K562 (cell line): ENCODE measurements around the gene CDC27. TPM values are rescaled to one million over a fixed set of nuclear protein-coding genes. Genes with fewer than 3 reads are reported as not detected.

Experiments used
- ARID1B ChIP-seq: fragments of 450-650 bp; IDR thresholded peaks from 2 replicates; pipeline ENCODE4 v1.6.1; 2016; ENCODE audit warnings: antibody characterized with exemption, mild to moderate bottlenecking, inconsistent platforms
- BCLAF1 ChIP-seq, 2 experiments: fragments of 450-650 bp in 1 of 2; IDR thresholded peaks; 2 replicates each; pipeline ENCODE4 v1.6.1; 2011 to 2017; ENCODE audit warnings: low read depth in 2 of 2, antibody characterized with exemption in 1 of 2, borderline replicate concordance in 1 of 2, low read length in 1 of 2, mild to moderate bottlenecking in 1 of 2, mixed read lengths in 1 of 2; ENCODE audit not compliant: control insufficient read depth in 1 of 2
- CTBP1 ChIP-seq: fragments of 450-650 bp; IDR thresholded peaks from 2 replicates; pipeline ENCODE4 v1.6.1; 2016; ENCODE audit warnings: borderline replicate concordance
- ESRRA ChIP-seq: fragments of 450-650 bp; IDR thresholded peaks from 2 replicates; pipeline ENCODE4 v1.6.1; 2014; ENCODE audit warnings: low read depth, mild to moderate bottlenecking, moderate library complexity, borderline replicate concordance
- FIP1L1 ChIP-seq: fragments of 200-400 bp; formaldehyde crosslinking; IDR thresholded peaks from 2 replicates; pipeline ENCODE4 v1.6.1; 2018; ENCODE audit warnings: mild to moderate bottlenecking, low read depth, low read length; ENCODE audit not compliant: poor library complexity, severe bottlenecking
- HDAC1 ChIP-seq, 2 experiments: fragments of 450-650 bp; IDR thresholded peaks; 2 replicates each; pipeline ENCODE4 v1.6.1; 2016 to 2017; ENCODE audit warnings: inconsistent platforms in 1 of 2, mild to moderate bottlenecking in 1 of 2, moderate library complexity in 1 of 2
- HMBOX1 ChIP-seq: sonication (generic); IDR thresholded peaks from 2 replicates; pipeline ENCODE4 v1.6.1; 2016
- KDM1A ChIP-seq, 2 experiments: fragments of 450-650 bp; IDR thresholded peaks; 2 replicates each; pipeline ENCODE4 v1.6.1; 2016; ENCODE audit warnings: mild to moderate bottlenecking in 2 of 2
- MCM2 ChIP-seq: fragments of 450-650 bp; IDR thresholded peaks from 2 replicates; pipeline ENCODE4 v1.6.1; 2017; ENCODE audit warnings: low read depth, mild to moderate bottlenecking
- MEIS2 ChIP-seq: fragments of 450-650 bp; IDR thresholded peaks from 2 replicates; pipeline ENCODE4 v1.6.1; 2014; ENCODE audit warnings: mild to moderate bottlenecking; ENCODE audit not compliant: partially characterized antibody
- RBFOX2 ChIP-seq: fragments of 200-400 bp; formaldehyde crosslinking; IDR thresholded peaks from 2 replicates; pipeline ENCODE4 v1.6.1; 2017; ENCODE audit warnings: low read depth, mild to moderate bottlenecking, low read length, moderate library complexity
- SMARCE1 ChIP-seq: fragments of 450-650 bp; IDR thresholded peaks from 2 replicates; pipeline ENCODE4 v1.7.1; 2016; ENCODE audit warnings: mild to moderate bottlenecking
- SOX6 ChIP-seq: fragments of 450-650 bp; IDR thresholded peaks from 2 replicates; pipeline ENCODE4 v1.6.1; 2014; ENCODE audit warnings: mild to moderate bottlenecking
- STAT5A ChIP-seq: IDR thresholded peaks from 2 replicates; pipeline ENCODE4 v1.6.1; 2012; ENCODE audit warnings: low read length, inconsistent platforms, borderline replicate concordance
- TAL1 ChIP-seq: fragments of 450-650 bp; IDR thresholded peaks from 2 replicates; pipeline ENCODE4 v1.6.1; 2016; ENCODE audit warnings: mild to moderate bottlenecking
- UBTF ChIP-seq, 2 experiments: IDR thresholded peaks; 2 replicates each; pipeline ENCODE4 v1.6.1; 2012; ENCODE audit warnings: improper control_type of control experiment in 2 of 2, low read depth in 2 of 2, low read length in 2 of 2, borderline replicate concordance in 1 of 2
- polyA plus RNA-seq, 8 experiments: library from polyadenylated mRNA; depleted of rRNA in 4 of 8; stranded (reverse) in 5 of 8; unstranded in 3 of 8; fragments of >200 nt; fragmentation: Nextera tagmentation in 2 of 8; fragmentation: Illumina TruSeq in 1 of 8; extraction: Ambion mirVana in 2 of 8; extraction: Trizol in 1 of 8; gene quantifications; 2 replicates each; pipeline versions ENCODE4 v1.2.1 to v1.2.3, GENCODE V29; 2011 to 2014; ENCODE audit warnings: inconsistent platforms in 1 of 8, missing spikeins in 1 of 8
- total RNA-seq, 7 experiments: library from RNA; depleted of rRNA in 6 of 7; stranded (reverse); fragments of >200 nt in 6 of 7; fragmentation: Illumina TruSeq in 2 of 7; extraction: Trizol in 2 of 7; gene quantifications; 2 replicates each; pipeline versions ENCODE4 v1.2.1 to v1.2.3, GENCODE V29; 2011 to 2021; ENCODE audit warnings: low replicate concordance in 1 of 7

CDC27 gene
- total and polyA plus RNA-seq, 9 of the 15 experiments (the other 6 are each of a cell fraction or from before 2014, with no cell fraction given), result 28.6 to 155 (median 94.1) TPM

GRCh38 chr17:47213540-47213939 lies 24.4 kb upstream of the CDC27 start (continued):
- TF ChIP-seq FIP1L1 (no peak), RBFOX2 (no peak), ARID1B (peak; percentile 74), TAL1 (peak; percentile 49; the same call in 1 of the 2 replicates), BCLAF1 (IDR thresholded peaks at IDR 0.05; ENCODE audit: borderline replicate concordance in 1 of 2, control insufficient read depth in 1 of 2, low read depth in 2 of 2, low read length in 1 of 2) (no peak), KDM1A (IDR thresholded peaks at IDR 0.05) (peak; percentile 72 to 75; a peak in 3 of 4 replicates), HMBOX1 (peak; percentile 75), SOX6 (peak; percentile 20; the same call in 1 of the 2 replicates), SMARCE1 (peak; percentile 43; the same call in 1 of the 2 replicates), UBTF (IDR thresholded peaks at IDR 0.05; ENCODE audit: borderline replicate concordance in 1 of 2, low read depth in 2 of 2, low read length in 2 of 2) (no peak), CTBP1 (peak; percentile 65; the same call in 1 of the 2 replicates), MCM2 (no peak), STAT5A (peak; percentile 20; the same call in 1 of the 2 replicates), HDAC1 (IDR thresholded peaks at IDR 0.05) (0 out of 4 replicates have a peak, but pooled peaks of 1 of the 2 experiments have one; percentile 32), ESRRA (peak; percentile 45; the same call in 1 of the 2 replicates), MEIS2 (peak; percentile 93)
